Measurements from ENCODE around the gene S100A9. TPM values are rescaled to one million over a fixed set of nuclear protein-coding genes. Genes with fewer than 3 reads are reported as not detected.

S100A9 gene
- total RNA-seq, 1 experiment from 2014 or later: 0.44 TPM

DNA sequence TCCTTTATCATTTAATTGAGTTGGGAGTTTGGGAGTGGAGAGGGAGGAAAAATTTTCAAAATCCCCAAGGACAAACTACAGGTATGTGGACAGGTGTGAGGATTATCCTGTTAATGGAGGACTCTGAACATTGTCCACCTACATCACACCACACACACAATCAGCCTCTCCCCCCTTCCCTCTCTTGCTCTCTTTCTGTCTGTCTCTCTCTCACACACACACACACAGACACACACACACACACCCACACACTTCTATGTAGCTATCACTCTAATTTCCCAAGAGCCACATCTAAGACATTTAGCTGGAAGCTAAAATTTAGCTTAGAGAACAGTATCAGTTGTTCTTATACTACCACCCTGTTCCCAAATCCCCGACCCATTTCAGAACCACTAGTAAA lies 31.7 kb downstream of the S100A9 start:
- ATAC-seq: no peak
- DNase-seq (ENCODE audit: low read depth, low spot score): no peak
- H3K36me3 ChIP-seq (ENCODE audit: control insufficient read depth, insufficient read depth, low read length): no peaks in the 10 kb centered on the region

DNA sequence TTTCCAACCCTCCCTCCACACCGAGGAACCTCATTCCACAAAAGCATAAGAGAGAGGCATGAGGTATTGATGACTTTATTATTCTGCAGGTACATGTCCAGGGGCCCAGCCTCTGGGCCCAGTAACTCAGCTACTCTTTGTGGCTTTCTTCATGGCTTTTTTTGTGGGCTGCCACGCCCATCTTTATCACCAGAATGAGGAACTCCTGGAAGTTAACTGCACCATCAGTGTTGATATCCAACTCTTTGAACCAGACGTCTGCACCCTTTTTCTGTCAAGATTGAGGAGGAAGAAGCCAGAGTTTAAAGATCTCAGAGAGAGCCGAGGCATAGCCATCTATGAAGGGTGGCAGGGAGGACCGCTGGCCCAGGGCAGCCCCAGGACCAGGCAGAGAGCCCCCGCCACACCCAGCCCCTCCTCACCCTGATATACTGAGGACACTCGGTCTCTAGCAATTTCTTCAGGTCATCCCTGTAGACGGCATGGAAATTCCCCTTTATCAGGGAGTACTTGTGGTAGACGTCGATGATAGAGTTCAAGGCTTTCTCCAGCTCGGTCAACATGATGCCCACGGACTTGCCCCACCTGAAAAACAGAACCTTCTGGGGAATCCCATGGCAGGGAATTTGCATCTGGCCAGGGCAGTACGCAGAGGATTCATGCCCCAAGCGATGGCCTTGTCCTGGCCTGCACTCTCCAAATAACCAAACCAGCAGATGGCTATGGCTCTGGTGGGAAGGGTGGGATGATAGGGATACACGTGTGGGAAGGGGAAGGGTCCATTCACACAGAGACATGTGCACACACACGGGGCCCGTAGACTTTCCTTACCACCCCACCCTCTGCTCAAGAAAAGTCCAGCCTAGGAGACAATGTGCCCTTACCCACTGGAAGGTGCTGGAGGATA lies 32.6 kb downstream of the S100A9 start:
- ChIA-PET CTCF (no interaction called here), POLR2A (no interaction called here)
- no peak for DNase-seq (ENCODE audit: low read depth, low spot score)
- Histone ChIP-seq H3K27me3 (ENCODE audit: control insufficient read depth, insufficient read depth, low read length) (peaks cover 14% of the 10 kb centered on the region), H3K27ac (ENCODE audit: low read length) (no peak overlapping the region), H3K4me1 (ENCODE audit: control insufficient read depth, insufficient read depth, low read length) (no peaks in the 10 kb centered on the region), H3K9me3 (ENCODE audit: control insufficient read depth, insufficient read depth, low read depth, low read length) (no peaks in the 10 kb centered on the region), H3K36me3 (ENCODE audit: control insufficient read depth, insufficient read depth, low read length) (no peaks in the 10 kb centered on the region), H3K4me3 (ENCODE audit: low read depth in 2 of 2, low read length in 2 of 2) (no peak overlapping the region)
- BruUV-seq (replicated peaks): no TSS peak
- no peak for TF ChIP-seq POLR2AphosphoS5 (IDR thresholded peaks at IDR 0.05; ENCODE audit: low read depth, low read length)
- TF ChIP-seq TCF7L2 (IDR thresholded peaks at IDR 0.05; ENCODE audit: low read depth, low read length): no peak
- TF ChIP-seq, protein P1, sequence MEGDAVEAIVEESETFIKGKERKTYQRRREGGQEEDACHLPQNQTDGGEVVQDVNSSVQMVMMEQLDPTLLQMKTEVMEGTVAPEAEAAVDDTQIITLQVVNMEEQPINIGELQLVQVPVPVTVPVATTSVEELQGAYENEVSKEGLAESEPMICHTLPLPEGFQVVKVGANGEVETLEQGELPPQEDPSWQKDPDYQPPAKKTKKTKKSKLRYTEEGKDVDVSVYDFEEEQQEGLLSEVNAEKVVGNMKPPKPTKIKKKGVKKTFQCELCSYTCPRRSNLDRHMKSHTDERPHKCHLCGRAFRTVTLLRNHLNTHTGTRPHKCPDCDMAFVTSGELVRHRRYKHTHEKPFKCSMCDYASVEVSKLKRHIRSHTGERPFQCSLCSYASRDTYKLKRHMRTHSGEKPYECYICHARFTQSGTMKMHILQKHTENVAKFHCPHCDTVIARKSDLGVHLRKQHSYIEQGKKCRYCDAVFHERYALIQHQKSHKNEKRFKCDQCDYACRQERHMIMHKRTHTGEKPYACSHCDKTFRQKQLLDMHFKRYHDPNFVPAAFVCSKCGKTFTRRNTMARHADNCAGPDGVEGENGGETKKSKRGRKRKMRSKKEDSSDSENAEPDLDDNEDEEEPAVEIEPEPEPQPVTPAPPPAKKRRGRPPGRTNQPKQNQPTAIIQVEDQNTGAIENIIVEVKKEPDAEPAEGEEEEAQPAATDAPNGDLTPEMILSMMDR (IDR thresholded peaks at IDR 0.05): no peak
- in situ Hi-C loops (cut with HindIII; ENCODE audit: low pct_unique_long_range_greater_than_20kb, low sequenced_read_pairs): no loop called here
- intact Hi-C loops (cut with micrococcal nuclease; ENCODE audit: unreplicated experiment): no loop called here
- no peak for ATAC-seq

More for the DNA sequence above, 31.7 kb downstream of the S100A9 start:
- BruUV-seq (replicated peaks): no TSS peak
- no peak overlapping the region for H3K4me3 ChIP-seq (ENCODE audit: low read depth in 2 of 2, low read length in 2 of 2)
- H3K27me3 ChIP-seq (ENCODE audit: control insufficient read depth, insufficient read depth, low read length): peaks cover 14% of the 10 kb centered on the region
- intact Hi-C loops (cut with micrococcal nuclease; ENCODE audit: unreplicated experiment): no loop called here
- CTCF ChIA-PET: no interaction called here
- H3K27ac ChIP-seq (ENCODE audit: low read length): no peak overlapping the region
- TF ChIP-seq, protein P1 (IDR thresholded peaks at IDR 0.05): no peak
- TF ChIP-seq, protein P2, sequence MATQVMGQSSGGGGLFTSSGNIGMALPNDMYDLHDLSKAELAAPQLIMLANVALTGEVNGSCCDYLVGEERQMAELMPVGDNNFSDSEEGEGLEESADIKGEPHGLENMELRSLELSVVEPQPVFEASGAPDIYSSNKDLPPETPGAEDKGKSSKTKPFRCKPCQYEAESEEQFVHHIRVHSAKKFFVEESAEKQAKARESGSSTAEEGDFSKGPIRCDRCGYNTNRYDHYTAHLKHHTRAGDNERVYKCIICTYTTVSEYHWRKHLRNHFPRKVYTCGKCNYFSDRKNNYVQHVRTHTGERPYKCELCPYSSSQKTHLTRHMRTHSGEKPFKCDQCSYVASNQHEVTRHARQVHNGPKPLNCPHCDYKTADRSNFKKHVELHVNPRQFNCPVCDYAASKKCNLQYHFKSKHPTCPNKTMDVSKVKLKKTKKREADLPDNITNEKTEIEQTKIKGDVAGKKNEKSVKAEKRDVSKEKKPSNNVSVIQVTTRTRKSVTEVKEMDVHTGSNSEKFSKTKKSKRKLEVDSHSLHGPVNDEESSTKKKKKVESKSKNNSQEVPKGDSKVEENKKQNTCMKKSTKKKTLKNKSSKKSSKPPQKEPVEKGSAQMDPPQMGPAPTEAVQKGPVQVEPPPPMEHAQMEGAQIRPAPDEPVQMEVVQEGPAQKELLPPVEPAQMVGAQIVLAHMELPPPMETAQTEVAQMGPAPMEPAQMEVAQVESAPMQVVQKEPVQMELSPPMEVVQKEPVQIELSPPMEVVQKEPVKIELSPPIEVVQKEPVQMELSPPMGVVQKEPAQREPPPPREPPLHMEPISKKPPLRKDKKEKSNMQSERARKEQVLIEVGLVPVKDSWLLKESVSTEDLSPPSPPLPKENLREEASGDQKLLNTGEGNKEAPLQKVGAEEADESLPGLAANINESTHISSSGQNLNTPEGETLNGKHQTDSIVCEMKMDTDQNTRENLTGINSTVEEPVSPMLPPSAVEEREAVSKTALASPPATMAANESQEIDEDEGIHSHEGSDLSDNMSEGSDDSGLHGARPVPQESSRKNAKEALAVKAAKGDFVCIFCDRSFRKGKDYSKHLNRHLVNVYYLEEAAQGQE (IDR thresholded peaks at IDR 0.05; ENCODE audit: insufficient read depth in 1 of 2, low read depth in 2 of 2, low read length in 1 of 2): no peak
- TF ChIP-seq SIN3A (IDR thresholded peaks at IDR 0.05; ENCODE audit: borderline replicate concordance, insufficient read depth, low read depth, low read length) (no peak), POLR2AphosphoS5 (IDR thresholded peaks at IDR 0.05; ENCODE audit: low read depth, low read length) (no peak), TCF7L2 (IDR thresholded peaks at IDR 0.05; ENCODE audit: low read depth, low read length) (no peak)
- H3K9me3 ChIP-seq (ENCODE audit: control insufficient read depth, insufficient read depth, low read depth, low read length): no peaks in the 10 kb centered on the region
- no peaks in the 10 kb centered on the region for H3K4me1 ChIP-seq (ENCODE audit: control insufficient read depth, insufficient read depth, low read length)
- POLR2A ChIA-PET: no interaction called here
- in situ Hi-C loops (cut with HindIII; ENCODE audit: low pct_unique_long_range_greater_than_20kb, low sequenced_read_pairs): no loop called here

Data from Panc1 (cell line).